ENCODE measurements around the gene MIPOL1. TPM values are rescaled to one million over a fixed set of nuclear protein-coding genes. Genes with fewer than 3 reads are reported as not detected.
A peak's percentile ranks its signal among the peaks of the same experiment; 100 is the strongest.

Gene MIPOL1
- total and polyA plus RNA-seq, 2 of the 13 experiments (the other 11 are each of a cell fraction or from before 2014, with no cell fraction given): 8.6 to 34.2 TPM

GRCh38 chr14:37413504-37414003 lies 215.8 kb downstream of the MIPOL1 start (continued):
- no peak for TF ChIP-seq ZNF512 (CRISPR knock-in tag; IDR thresholded peaks at IDR 0.05)
- TF ChIP-seq ZNF451 (CRISPR knock-in tag; IDR thresholded peaks at IDR 0.05): no peak
- TF ChIP-seq RARA (CRISPR knock-in tag; IDR thresholded peaks at IDR 0.05): peak; percentile 66
- TF ChIP-seq NFRKB (IDR thresholded peaks at IDR 0.05): no peak
- no peak for TF ChIP-seq KDM6A (CRISPR knock-in tag; IDR thresholded peaks at IDR 0.05; ENCODE audit: low read depth)
- TF ChIP-seq JDP2 (CRISPR knock-in tag; IDR thresholded peaks at IDR 0.05; ENCODE audit: borderline replicate concordance): no peak
- no peak for TF ChIP-seq RFXANK (CRISPR knock-in tag; IDR thresholded peaks at IDR 0.05)
- TF ChIP-seq BCLAF1 (IDR thresholded peaks at IDR 0.05): no peak
- TF ChIP-seq ZNF839 (CRISPR knock-in tag; IDR thresholded peaks at IDR 0.05; ENCODE audit: borderline replicate concordance): no peak
- no peak for TF ChIP-seq CTCF (CRISPR knock-in tag; IDR thresholded peaks at IDR 0.05)
- no peak for TF ChIP-seq NFKB2 (CRISPR knock-in tag; IDR thresholded peaks at IDR 0.05; ENCODE audit: borderline replicate concordance)
- no peak for TF ChIP-seq SNRNP70 (IDR thresholded peaks at IDR 0.05; ENCODE audit: low read depth, low read length)
- no peak for TF ChIP-seq FOSL2 (CRISPR knock-in tag; IDR thresholded peaks at IDR 0.05)
- 0 out of 2 replicates have a peak, but pooled peaks have one; percentile 63 for TF ChIP-seq SOX13 (IDR thresholded peaks at IDR 0.05)
- TF ChIP-seq SOX13 (CRISPR knock-in tag; conservative IDR thresholded peaks at IDR 0.05 in 1 of 2, IDR thresholded peaks at IDR 0.05 in 1 of 2): peak in 1 of 2 experiments; percentile 97; a peak in 2 of 4 replicates
- no peak; the same call in 1 of the 2 replicates for TF ChIP-seq KDM1A (CRISPR knock-in tag; IDR thresholded peaks at IDR 0.05)
- peak; percentile 67; the same call in 1 of the 2 replicates for TF ChIP-seq ZNF441 (CRISPR knock-in tag; IDR thresholded peaks at IDR 0.05; ENCODE audit: borderline replicate concordance)
- TF ChIP-seq PHF8 (CRISPR knock-in tag; IDR thresholded peaks at IDR 0.05): no peak
- TF ChIP-seq NR2C2 (CRISPR knock-in tag; IDR thresholded peaks at IDR 0.05; ENCODE audit: borderline replicate concordance): no peak; the same call in 1 of the 2 replicates
- no peak for TF ChIP-seq NR2F2 (IDR thresholded peaks at IDR 0.05; ENCODE audit: borderline replicate concordance, low read depth)
- no peak for TF ChIP-seq ZSCAN22 (CRISPR knock-in tag; IDR thresholded peaks at IDR 0.05)
- no peak for TF ChIP-seq HHEX (CRISPR knock-in tag; IDR thresholded peaks at IDR 0.05)
- no peak for TF ChIP-seq GPN1 (CRISPR knock-in tag; IDR thresholded peaks at IDR 0.05; ENCODE audit: borderline replicate concordance)
- no peak; the same call in 1 of the 2 replicates for TF ChIP-seq SIX4 (CRISPR knock-in tag; IDR thresholded peaks at IDR 0.05)
- TF ChIP-seq ZNF12 (CRISPR knock-in tag; IDR thresholded peaks at IDR 0.05): no peak
